Peyer's patch (tissue), 4 donors: ENCODE measurements around the gene EYS.

Experiments used
- CTCF ChIP-seq, 6 experiments: fragments of 450-650 bp in 4 of 6; fragments of 200-600 bp in 2 of 6; sonication (generic) in 1 of 6; IDR thresholded peaks; one replicate each; pipeline ENCODE4 v1.5.1; 2017 to 2019; ENCODE audit warnings: antibody characterized with exemption in 6 of 6, mild to moderate bottlenecking in 3 of 6, moderate library complexity in 1 of 6
- POLR2A ChIP-seq, 2 donors: fragments of 450-650 bp; IDR thresholded peaks; one replicate each; pipeline ENCODE4 v1.5.1; 2017; ENCODE audit warnings: antibody characterized with exemption in 2 of 2, mild to moderate bottlenecking in 2 of 2, moderate library complexity in 2 of 2

- no peak for TF ChIP-seq CTCF (IDR thresholded peaks at IDR 0.05)
- no peak for TF ChIP-seq POLR2A (IDR thresholded peaks at IDR 0.05)
Observed at GRCh38 chr6:63734923-63735322, 1972.1 kb downstream of the EYS start.
